Small intestine (tissue), 7 donors: ENCODE data around the gene WDR59. TPM values are rescaled to one million over a fixed set of nuclear protein-coding genes. Genes with fewer than 3 reads are reported as not detected.
A peak's percentile ranks its signal among the peaks of the same experiment; 100 is the strongest.
"Not testable (repeated sequence)": the region's sequence is repeated elsewhere in the genome, so short reads cannot be mapped to it uniquely, and the experiment has no call there.

Experiments
- DNase-seq, 2 donors: peaks; one replicate each; pipeline versions ENCODE4 v3.0.0 to v3.0.0-alpha.2; 2013
- FAIRE-seq: peaks from 2 replicates; lab custom pipeline; 2012; peaks lifted over from hg19 to GRCh38; lab: Jason Lieb, UNC
- H3K27ac ChIP-seq, 3 donors: one replicate each; pipeline ENCODE4 v1.5.1; 2013; ENCODE audit warnings: low read length in 2 of 3, mild to moderate bottlenecking in 2 of 3, control low read depth in 1 of 3, inconsistent platforms in 1 of 3, low read depth in 1 of 3, moderate library complexity in 1 of 3
- H3K27me3 ChIP-seq, 3 donors: one replicate each; pipeline ENCODE4 v1.6.1; 2013; ENCODE audit warnings: low read length in 3 of 3, inconsistent platforms in 1 of 3; ENCODE audit not compliant: control insufficient read depth in 3 of 3, insufficient read depth in 3 of 3
- H3K36me3 ChIP-seq, 3 donors: one replicate each; pipeline ENCODE4 v1.6.1; 2013; ENCODE audit warnings: low read length in 3 of 3, inconsistent platforms in 1 of 3, low read depth in 1 of 3, mild to moderate bottlenecking in 1 of 3, moderate library complexity in 1 of 3; ENCODE audit not compliant: control insufficient read depth in 3 of 3, insufficient read depth in 2 of 3
- H3K4me1 ChIP-seq, 3 donors: one replicate each; pipeline ENCODE4 v1.6.1; 2013; ENCODE audit warnings: low read length in 2 of 3, inconsistent platforms in 1 of 3, low read depth in 1 of 3, mild to moderate bottlenecking in 1 of 3, moderate library complexity in 1 of 3; ENCODE audit not compliant: control insufficient read depth in 3 of 3, insufficient read depth in 2 of 3
- H3K4me3 ChIP-seq, 3 donors: one replicate each; pipeline ENCODE4 v1.5.1; 2013; ENCODE audit warnings: low read length in 3 of 3, control low read depth in 1 of 3, inconsistent platforms in 1 of 3, low read depth in 1 of 3, mild to moderate bottlenecking in 1 of 3, moderate library complexity in 1 of 3
- H3K9me3 ChIP-seq, 2 donors: one replicate each; pipeline ENCODE4 v1.6.1; 2013; ENCODE audit warnings: low read depth in 1 of 2, low read length in 1 of 2; ENCODE audit not compliant: control insufficient read depth in 2 of 2, insufficient read depth in 1 of 2
- WGBS, 3 donors: extraction: QIAGEN DNeasy Blood & Tissue Kit; methylation state at CpG; one replicate each; pipeline ENCODE4 v1.1.7; 2013; 5-methylcytosine and 5-hydroxymethylcytosine counted together
- polyA plus RNA-seq, 4 donors: library from polyadenylated mRNA; stranded (reverse) in 3 of 4; unstranded in 1 of 4; fragments of 200-250 nt in 3 of 4; fragments of 120-200 nt in 1 of 4; gene quantifications; one replicate each; pipeline versions ENCODE4 v1.2.1 to v1.2.3, GENCODE V29; 2013
- donor health status: healthy with polysubstance abuse.
- donor health status: control.
- donor health status: control.
- donor health status: Bipolar disorder and iron deficiency.
- donor health status: healthy.

WDR59 gene
- polyA plus RNA-seq, 4 donors: 13.9 to 68.9 (median 25.2) TPM

DNA sequence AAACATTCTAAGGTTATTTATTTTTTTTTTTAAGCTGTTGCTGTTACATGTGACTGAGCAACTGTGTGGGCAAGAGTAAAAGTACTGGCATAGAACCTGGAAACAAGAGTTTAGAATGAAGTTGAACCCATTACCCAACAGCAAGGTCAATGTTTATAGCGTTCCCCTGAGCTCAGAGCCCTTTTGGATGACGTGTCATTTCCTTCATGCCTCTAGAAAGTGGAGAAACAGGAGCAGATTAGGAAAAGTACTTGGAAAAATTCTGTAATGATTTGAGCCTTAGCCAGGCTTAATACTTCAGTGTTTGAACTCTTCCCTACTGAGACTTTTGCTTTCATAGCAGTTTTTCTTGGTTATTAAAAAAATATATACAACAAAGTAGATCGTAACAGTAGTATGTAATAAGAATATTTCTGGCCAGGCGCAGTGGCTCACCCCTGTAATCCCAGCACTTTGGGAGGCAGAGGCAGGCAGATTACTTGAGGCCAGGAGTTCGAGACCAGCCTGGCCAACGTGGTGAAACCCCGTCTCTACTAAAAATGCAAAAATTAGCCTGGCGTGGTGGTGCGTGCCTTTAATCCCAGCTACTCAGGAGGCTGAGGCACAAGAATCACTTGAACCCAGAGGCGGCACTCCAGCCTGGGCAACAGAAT lies 41.4 kb upstream of the WDR59 start:
- not testable (repeated sequence) for FAIRE-seq

DNA sequence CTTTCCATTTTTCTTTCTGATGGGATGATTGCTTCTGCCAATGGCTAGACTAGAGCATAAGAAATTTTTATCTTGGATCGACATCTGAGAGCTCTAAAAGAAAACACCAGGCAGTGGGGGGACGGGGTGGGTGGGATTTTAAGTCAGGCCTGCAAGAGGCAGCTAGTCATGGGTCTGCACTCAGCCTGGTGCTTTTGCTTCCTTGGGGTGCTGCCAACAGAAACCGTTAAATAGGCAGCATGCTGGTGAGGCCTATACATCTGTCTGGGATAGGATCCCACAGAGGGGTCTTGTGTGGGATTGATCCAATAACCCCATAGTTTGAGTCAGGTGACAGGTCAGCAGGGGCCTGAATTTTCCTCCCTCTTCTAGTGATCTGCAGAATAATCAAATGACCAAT lies 40.8 kb upstream of the WDR59 start:
- DNase-seq (no peak), FAIRE-seq (no peak)
- Histone ChIP-seq H3K9me3 (peaks cover 0 to 8% of the 10 kb centered on the region in 2 donors), H3K27me3 (no peaks in the 10 kb centered on the region), H3K36me3 (peaks cover 0 to 3% (median 0%) of the 10 kb centered on the region in 3 donors), H3K27ac (peak overlapping the region in 1 of 3 donors; percentile 86), H3K4me1 (peaks cover 0 to 4% (median 0%) of the 10 kb centered on the region in 3 donors), H3K4me3 (no peak overlapping the region)
- 41 to 69% (median 57%) methylated on average over 3 of the region's 3 CpGs for WGBS, 3 donors

More for the DNA sequence above, 41.4 kb upstream of the WDR59 start:
- WGBS, 3 donors: 71 to 84% (median 83%) methylated on average over 10 of the region's 10 CpGs
- DNase-seq: peak in 1 of 2 donors; percentile 15
- not testable (repeated sequence) for H3K9me3 ChIP-seq, H3K4me3 ChIP-seq, H3K27me3 ChIP-seq, H3K36me3 ChIP-seq, H3K4me1 ChIP-seq
- H3K27ac ChIP-seq: peak overlapping the region in 1 of 3 donors; percentile 75

DNA sequence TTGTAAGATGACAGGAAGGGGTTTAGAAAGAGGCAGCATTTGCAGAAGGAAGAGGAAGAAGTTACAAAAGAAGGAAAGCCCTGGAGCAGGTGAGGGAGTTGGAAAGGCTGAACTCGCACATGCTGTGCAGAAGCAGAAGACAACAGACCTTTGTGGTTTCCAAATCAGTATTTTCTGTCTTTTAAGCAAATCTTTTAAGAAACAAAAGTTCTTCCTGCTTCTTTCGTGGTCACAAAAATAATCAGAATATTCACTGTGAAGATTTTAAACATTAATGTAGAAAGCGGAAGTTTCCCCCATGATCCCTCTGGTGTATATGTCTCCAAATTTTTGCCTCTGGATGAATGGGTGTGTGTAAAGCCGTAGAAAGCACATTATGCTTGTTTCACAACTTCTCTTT lies 39.7 kb upstream of the WDR59 start:
- no peak overlapping the region for H3K4me3 ChIP-seq
- 59 to 74% (median 70%) methylated on average over 4 of the region's 4 CpGs for WGBS, 3 donors
- DNase-seq: no peak
- H3K4me1 ChIP-seq: peaks cover 0 to 4% (median 0%) of the 10 kb centered on the region in 3 donors
- no peak overlapping the region for H3K27ac ChIP-seq
- H3K27me3 ChIP-seq: no peaks in the 10 kb centered on the region
- FAIRE-seq: no peak
- peaks cover 0 to 11% of the 10 kb centered on the region in 2 donors for H3K9me3 ChIP-seq
- H3K36me3 ChIP-seq: peaks cover 0 to 3% (median 0%) of the 10 kb centered on the region in 3 donors

DNA sequence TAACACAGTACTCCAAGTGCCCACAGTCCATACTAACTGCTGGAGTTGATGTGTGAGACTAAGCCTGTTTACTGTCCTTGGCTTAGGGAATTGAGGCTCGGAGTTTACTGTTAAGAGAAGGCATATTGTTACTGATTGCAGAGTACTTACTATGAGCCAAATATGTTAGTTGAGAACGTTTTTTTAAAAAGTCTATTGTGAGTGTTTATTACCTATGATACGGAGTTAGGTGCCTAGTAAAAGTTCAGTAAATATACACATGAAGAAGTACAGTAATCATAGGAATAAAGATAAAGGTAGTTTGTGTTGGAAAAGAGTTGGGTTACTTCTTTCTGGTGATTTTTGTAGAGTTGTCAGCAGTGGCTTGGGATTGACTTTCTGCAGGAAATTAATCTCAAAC lies 39.3 kb upstream of the WDR59 start:
- Histone ChIP-seq H3K27me3 (no peaks in the 10 kb centered on the region), H3K27ac (no peak overlapping the region), H3K36me3 (peaks cover 0 to 3% (median 0%) of the 10 kb centered on the region in 3 donors), H3K9me3 (peaks cover 0 to 11% of the 10 kb centered on the region in 2 donors), H3K4me1 (peaks cover 0 to 4% (median 0%) of the 10 kb centered on the region in 3 donors), H3K4me3 (no peak overlapping the region)
- FAIRE-seq: no peak
- DNase-seq: no peak
- WGBS, 3 donors: 63 to 75% (median 70%) methylated on average over 3 of the region's 3 CpGs

DNA sequence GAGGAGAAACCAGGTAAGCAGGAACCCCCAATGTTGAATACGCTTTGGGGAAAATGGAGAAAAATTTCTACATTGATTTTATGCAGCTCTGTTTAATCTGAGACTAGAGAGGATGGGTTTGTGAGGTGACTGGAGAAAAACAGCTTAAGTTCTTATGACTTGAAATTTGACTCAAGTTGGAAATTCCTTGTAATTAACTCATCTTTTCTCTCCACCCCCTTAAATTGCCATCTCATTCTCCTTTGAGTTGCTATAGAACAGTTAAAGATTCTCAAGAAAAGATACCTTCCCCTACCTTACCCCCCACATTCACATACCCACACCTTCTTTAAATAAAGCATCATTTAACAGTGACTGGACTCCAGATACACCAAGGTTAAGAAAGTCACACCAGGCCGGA lies 38.1 kb upstream of the WDR59 start:
- DNase-seq (no peak), FAIRE-seq (no peak)
- 95 to 98% (median 98%) methylated on average over 2 of the region's 2 CpGs for WGBS, 3 donors
- peaks cover 0 to 11% of the 10 kb centered on the region in 2 donors for H3K9me3 ChIP-seq
- no peak overlapping the region for H3K27ac ChIP-seq
- H3K27me3 ChIP-seq: no peaks in the 10 kb centered on the region
- H3K4me3 ChIP-seq: no peak overlapping the region
- H3K36me3 ChIP-seq: peaks cover 0 to 3% (median 0%) of the 10 kb centered on the region in 3 donors
- peaks cover 0 to 4% (median 0%) of the 10 kb centered on the region in 3 donors for H3K4me1 ChIP-seq

DNA sequence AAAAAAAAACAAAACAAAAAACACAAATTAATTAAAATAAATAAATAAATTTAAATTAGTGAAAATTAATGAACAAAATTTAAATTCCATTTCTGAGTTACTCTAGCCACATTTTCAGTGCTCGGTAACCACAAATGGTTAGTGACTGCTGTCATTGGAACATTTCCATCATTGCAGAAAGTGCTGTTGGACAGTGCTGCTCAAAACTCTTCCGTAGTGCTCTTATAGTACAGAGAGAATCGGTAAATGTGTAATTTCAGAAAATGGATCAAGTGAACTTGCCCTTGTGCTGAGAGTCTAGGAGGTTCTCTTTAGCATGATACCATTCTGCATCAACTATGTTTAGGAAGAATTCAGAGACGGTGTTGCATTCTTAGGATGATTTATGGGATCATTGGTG lies 37.6 kb upstream of the WDR59 start:
- DNase-seq (no peak), FAIRE-seq (no peak)
- H3K27me3 ChIP-seq: no peaks in the 10 kb centered on the region
- peaks cover 0 to 4% (median 2%) of the 10 kb centered on the region in 3 donors for H3K4me1 ChIP-seq
- 92 to 97% (median 96%) methylated on average over 4 of the region's 4 CpGs for WGBS, 3 donors
- peaks cover 0 to 3% (median 0%) of the 10 kb centered on the region in 3 donors for H3K36me3 ChIP-seq
- H3K27ac ChIP-seq: no peak overlapping the region
- H3K4me3 ChIP-seq: no peak overlapping the region
- H3K9me3 ChIP-seq: peaks cover 0 to 11% of the 10 kb centered on the region in 2 donors

DNA sequence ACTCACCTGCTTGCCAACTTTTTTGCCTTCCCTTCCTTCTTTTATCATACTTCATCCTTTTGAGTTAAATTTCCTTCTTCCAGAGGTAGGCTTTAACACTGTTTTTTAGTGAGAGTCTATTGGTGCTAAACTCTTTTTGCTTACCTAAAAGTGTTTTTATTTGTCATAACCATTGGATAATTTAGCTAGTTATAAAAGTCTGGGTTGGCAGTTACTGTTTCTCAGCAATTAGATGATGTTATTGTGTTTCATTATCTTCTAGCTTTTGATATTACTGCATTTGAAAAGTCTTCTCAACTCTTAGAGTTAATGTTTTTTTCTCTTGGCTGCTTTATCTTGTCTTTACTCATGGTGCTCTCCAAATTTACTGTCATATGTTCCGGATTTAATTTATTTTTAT lies 36.5 kb upstream of the WDR59 start:
- H3K4me1 ChIP-seq: peaks cover 0 to 4% (median 3%) of the 10 kb centered on the region in 3 donors
- no peak for DNase-seq
- no peak overlapping the region for H3K4me3 ChIP-seq
- H3K9me3 ChIP-seq: peaks cover 0 to 11% of the 10 kb centered on the region in 2 donors
- 92 to 100% (median 92%) methylated on average over 1 of the region's 1 CpG for WGBS, 3 donors
- no peak for FAIRE-seq
- peaks cover 0 to 3% (median 0%) of the 10 kb centered on the region in 3 donors for H3K36me3 ChIP-seq
- no peak overlapping the region for H3K27ac ChIP-seq
- H3K27me3 ChIP-seq: no peaks in the 10 kb centered on the region

DNA sequence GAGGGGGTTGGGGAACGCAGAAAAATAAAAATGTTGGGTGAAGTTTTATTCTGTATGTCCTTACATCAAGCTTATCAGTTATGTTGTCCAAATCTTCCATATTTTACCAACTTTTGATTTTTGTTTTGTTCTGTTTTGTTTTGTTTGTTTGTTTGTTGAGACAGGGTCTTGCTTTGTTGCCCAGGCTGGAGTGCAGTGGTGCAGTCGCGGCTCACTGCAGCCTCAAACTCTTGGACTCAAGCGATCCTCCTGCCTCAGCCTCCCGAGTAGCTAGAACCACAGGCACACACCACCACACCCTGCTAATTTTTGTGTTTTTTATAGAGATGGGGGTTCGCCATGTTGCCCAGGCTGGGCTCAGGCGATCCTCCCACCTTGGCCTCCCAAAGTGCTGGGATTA lies 34.7 kb upstream of the WDR59 start:
- 96 to 99% (median 97%) methylated on average over 7 of the region's 7 CpGs for WGBS, 3 donors
- Histone ChIP-seq H3K4me1 (peaks cover 0 to 3% (median 0%) of the 10 kb centered on the region in 3 donors), H3K9me3 (peaks cover 0 to 11% of the 10 kb centered on the region in 2 donors), H3K36me3 (peaks cover 0 to 3% (median 0%) of the 10 kb centered on the region in 3 donors), H3K27me3 (no peaks in the 10 kb centered on the region), H3K27ac (no peak overlapping the region), H3K4me3 (no peak overlapping the region)
- FAIRE-seq (no peak), DNase-seq (no peak)
